ENCODE data around the gene H6PD.
A peak's percentile ranks its signal among the peaks of the same experiment; 100 is the strongest.

Gene H6PD

GRCh38 chr1:9300573-9300972 lies 66.0 kb downstream of the H6PD start:
- no peak for DNase-seq

- DNase-seq = no peak
Measured at GRCh38 chr1:9302745-9303524, 68.4 kb downstream of the H6PD start.

- DNase-seq = no peak
Measured at GRCh38 chr1:9303916-9304315, 69.3 kb downstream of the H6PD start.

- DNase-seq = no peak
Measured at GRCh38 chr1:9305216-9305615, 70.6 kb downstream of the H6PD start.

- no peak for DNase-seq
Measured at GRCh38 chr1:9306006-9306405, 71.4 kb downstream of the H6PD start.

- no peak for DNase-seq
Measured at GRCh38 chr1:9307303-9307702, 72.7 kb downstream of the H6PD start.

GRCh38 chr1:9308236-9308785 lies 73.7 kb downstream of the H6PD start:
- DNase-seq = no peak

- no peak for DNase-seq
Measured at GRCh38 chr1:9309080-9309479, 74.5 kb downstream of the H6PD start.

- no peak for DNase-seq
Measured at GRCh38 chr1:9309991-9310390, 75.4 kb downstream of the H6PD start.

- no peak for DNase-seq
Measured at GRCh38 chr1:9311029-9311428, 76.5 kb downstream of the H6PD start.

GRCh38 chr1:9311479-9311878 lies 76.9 kb downstream of the H6PD start:
- DNase-seq = no peak

- DNase-seq = no peak
Measured at GRCh38 chr1:9312168-9312720, 77.7 kb downstream of the H6PD start.

- no peak for DNase-seq
Measured at GRCh38 chr1:9313576-9313975, 79.0 kb downstream of the H6PD start.

- DNase-seq = no peak
Measured at GRCh38 chr1:9314111-9314510, 79.5 kb downstream of the H6PD start.

- no peak for DNase-seq
Measured at GRCh38 chr1:9314711-9315379, 80.3 kb downstream of the H6PD start.

- DNase-seq = peak; percentile 78
Measured at GRCh38 chr1:9315411-9316079, 81.0 kb downstream of the H6PD start.

GRCh38 chr1:9316080-9316444 lies 81.5 kb downstream of the H6PD start:
- DNase-seq = peak; percentile 52

GRCh38 chr1:9316512-9316911 lies 81.9 kb downstream of the H6PD start:
- no peak for DNase-seq

- no peak for DNase-seq
Measured at GRCh38 chr1:9317072-9317471, 82.5 kb downstream of the H6PD start.

- DNase-seq = peak; percentile 40
Measured at GRCh38 chr1:9317591-9318417, 83.2 kb downstream of the H6PD start.

- DNase-seq = no peak
Measured at GRCh38 chr1:9319208-9319788, 84.7 kb downstream of the H6PD start.
